ENCODE data around the gene CLDN4.
A peak's percentile ranks its signal among the peaks of the same experiment; 100 is the strongest.
"Not testable (repeated sequence)": the region's sequence is repeated elsewhere in the genome, so short reads cannot be mapped to it uniquely, and the experiment has no call there.

CLDN4 gene

GRCh38 chr7:73830681-73831583 lies at the start of gene CLDN4:
Gene CLDN4 (plus strand): TSS chr7:73830996. CDS start chr7:73831202, 206 bp downstream.
- peak; percentile 90 for DNase-seq

GRCh38 chr7:73786588-73786987 lies 44.2 kb upstream of the CLDN4 start:
- DNase-seq, result no peak

- DNase-seq, result not testable (repeated sequence)
Observed at GRCh38 chr7:73787786-73788048, 43.1 kb upstream of the CLDN4 start.

DNA sequence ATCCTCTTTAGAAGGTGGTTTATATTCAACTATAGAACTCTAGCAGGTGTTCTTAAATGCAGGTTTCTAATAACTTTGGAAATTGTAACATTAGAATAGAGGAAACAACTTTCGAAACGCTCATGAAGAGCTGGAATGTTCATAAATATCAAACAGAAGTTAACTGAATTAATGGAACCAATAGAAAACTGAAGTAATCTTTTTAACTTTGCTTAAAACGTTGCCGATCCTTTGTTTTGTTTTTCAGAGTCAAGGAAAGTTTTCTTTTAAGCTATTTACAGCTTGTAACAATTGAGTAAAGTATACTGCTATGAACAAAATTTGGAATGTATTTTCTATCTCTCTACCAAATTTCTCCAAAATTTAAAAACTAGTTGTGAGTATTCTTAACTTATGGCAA lies 41.7 kb upstream of the CLDN4 start:
- no peak for DNase-seq

GRCh38 chr7:73791170-73791690 lies 39.6 kb upstream of the CLDN4 start:
- DNase-seq, result not testable (repeated sequence)

DNA sequence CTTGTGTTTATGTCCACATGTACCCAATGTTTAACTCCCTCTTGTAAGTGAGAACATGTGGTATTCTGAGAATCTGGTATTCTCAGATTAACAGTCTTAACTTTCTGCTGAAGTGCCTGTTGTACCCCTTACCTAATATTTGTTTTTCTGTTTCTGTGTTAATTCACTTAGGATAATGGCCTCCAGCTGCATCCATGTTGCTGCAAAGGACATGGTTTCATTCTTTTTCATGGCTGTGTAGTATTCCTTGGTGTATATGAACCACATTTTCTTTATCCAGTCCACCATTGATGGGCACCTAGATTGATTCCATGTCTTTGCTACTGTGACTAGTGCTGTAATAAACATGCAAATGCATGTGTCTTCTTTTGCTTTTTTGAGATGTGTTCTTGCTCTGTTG lies 35.6 kb upstream of the CLDN4 start:
- DNase-seq, result not testable (repeated sequence)

DNA sequence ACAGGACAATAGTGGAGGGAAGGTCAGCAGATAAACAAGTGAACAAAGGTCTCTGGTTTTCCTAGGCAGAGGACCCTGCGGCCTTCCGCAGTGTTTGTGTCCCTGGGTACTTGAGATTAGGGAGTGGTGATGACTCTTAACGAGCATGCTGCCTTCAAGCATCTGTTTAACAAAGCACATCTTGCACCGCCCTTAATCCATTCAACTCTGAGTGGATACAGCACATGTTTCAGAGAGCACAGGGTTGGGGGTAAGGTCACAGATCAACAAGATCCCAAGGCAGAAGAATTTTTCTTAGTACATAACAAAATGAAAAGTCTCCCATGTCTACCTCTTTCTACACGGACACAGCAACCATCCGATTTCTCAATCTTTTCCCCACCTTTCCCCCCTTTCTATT lies 34.1 kb upstream of the CLDN4 start:
- DNase-seq, result not testable (repeated sequence)

- DNase-seq, result not testable (repeated sequence)
Observed at GRCh38 chr7:73797176-73797575, 33.6 kb upstream of the CLDN4 start.

GRCh38 chr7:73799282-73800141 lies 31.3 kb upstream of the CLDN4 start:
- DNase-seq, result no peak

- no peak for DNase-seq
Observed at GRCh38 chr7:73801577-73801976, 29.2 kb upstream of the CLDN4 start.

DNA sequence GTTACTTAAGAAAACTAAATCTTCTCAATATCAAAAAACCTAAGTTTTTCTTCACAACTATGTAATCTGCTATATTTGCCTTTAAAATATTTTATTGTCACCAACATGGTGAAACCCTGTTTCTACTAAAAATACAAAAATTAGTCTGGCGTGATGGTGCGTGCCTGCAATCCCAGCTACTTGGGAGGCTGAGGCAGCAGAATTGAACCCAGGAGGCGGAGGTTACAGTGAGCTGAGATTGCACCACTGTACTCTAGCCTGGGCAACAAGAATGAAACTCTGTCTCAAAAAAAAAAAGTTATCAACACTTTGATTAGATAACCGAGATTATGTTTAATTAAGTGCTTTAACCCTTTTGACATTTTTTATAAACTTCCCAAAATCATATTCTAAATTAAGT lies 28.3 kb upstream of the CLDN4 start:
- no peak for DNase-seq

DNA sequence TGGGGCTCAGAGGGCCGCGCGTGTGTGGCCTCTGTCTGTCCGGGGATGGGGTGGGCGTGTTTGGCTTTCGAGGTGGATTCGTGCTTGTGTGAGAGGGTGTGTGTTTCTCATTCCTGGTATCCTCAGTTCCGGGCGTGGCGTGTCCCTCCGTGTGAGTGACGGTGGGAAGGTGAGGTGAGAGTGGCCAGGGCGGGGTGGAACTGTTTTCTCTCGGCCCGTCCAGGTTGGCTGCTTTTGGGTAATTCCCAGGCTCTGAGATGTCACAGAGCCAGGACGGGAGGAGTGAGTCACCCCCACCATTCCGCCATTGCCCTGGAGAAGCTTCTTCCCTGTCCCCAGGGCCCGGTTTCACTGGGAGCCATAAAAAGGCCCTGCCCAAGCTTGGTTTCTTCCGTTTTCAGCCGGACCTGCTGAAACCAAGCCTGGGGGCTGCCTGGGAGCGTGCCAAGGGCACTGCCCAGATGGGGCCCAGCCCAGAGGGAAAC lies 21.3 kb upstream of the CLDN4 start:
- no peak for DNase-seq

DNA sequence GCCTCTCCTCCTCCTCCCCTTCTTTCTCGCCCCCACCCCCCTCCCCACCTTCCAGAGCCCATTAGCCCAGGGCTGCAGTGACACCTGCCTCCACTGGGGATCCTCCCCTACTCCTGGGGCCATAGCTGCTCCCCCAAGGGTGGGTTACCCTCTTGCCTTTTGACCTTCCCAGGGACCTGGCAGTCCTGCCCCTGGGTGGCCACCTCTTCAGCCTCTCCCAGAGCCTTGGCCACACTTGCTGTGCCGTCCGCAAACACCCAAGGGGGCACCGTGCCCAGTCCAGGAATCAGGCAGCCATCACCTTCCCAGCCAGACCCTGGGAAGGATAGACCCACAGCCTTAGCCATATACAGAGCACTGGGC lies 19.8 kb upstream of the CLDN4 start:
- DNase-seq, result no peak

DNA sequence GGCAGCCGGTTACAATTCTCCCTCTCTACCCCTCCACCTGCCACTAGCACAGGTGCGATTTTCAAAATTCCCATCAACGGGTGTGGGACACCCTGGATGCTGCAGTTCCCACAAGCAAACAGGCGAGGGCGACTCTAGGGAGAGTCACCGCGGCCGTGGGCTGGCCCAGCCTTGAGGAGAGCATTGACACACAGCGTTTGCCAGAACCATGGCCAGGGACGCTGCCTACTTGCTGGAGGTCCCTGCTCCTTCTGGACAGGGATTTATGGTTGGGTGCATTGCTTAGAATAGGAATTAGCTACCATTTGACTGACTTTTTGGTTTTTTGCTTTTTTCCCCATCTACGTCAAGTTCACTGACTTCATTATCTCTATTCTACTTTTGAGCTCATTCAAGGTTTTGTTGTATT lies 19.0 kb upstream of the CLDN4 start:
- DNase-seq, result no peak

GRCh38 chr7:73812996-73813395 lies 17.8 kb upstream of the CLDN4 start:
- no peak for DNase-seq

GRCh38 chr7:73815436-73815835 lies 15.4 kb upstream of the CLDN4 start:
- no peak for DNase-seq

- no peak for DNase-seq
Observed at GRCh38 chr7:73817121-73817520, 13.7 kb upstream of the CLDN4 start.

DNA sequence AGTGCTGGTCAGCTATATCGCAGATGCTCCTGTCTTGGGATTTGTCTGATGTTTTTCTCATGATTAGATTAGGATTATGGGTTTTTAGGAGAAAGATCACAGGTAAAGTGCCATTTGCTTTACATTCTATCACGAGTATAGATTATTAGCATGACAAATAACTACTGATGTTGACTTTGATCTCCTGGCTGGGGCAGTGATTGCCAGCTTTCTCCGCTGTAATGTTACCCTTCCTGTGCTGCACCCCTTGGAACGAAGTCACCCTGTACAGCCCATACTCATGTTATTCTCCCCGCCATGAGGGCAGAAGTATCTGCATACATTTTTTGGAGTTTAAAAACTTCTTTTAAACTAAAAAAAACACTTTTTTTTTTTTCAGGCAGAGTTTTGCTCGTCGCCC lies 10.8 kb upstream of the CLDN4 start:
- DNase-seq, result no peak

- not testable (repeated sequence) for DNase-seq
Observed at GRCh38 chr7:73821597-73822285, 9.1 kb upstream of the CLDN4 start.

GRCh38 chr7:73822319-73823173 lies 8.2 kb upstream of the CLDN4 start:
- DNase-seq, result no peak

GRCh38 chr7:73823257-73823656 lies 7.5 kb upstream of the CLDN4 start:
- no peak for DNase-seq

All from DMS79 treated with DMSO at 0.1 percent for 48 hours (cell line).